Islet of Langerhans (tissue), 1 donor: ENCODE measurements around the gene IGF2R.

ENCODE experiments used
- FAIRE-seq: peaks from one replicate; lab custom pipeline; 2011; peaks lifted over from hg19 to GRCh38; lab: Jason Lieb, UNC

IGF2R gene

DNA sequence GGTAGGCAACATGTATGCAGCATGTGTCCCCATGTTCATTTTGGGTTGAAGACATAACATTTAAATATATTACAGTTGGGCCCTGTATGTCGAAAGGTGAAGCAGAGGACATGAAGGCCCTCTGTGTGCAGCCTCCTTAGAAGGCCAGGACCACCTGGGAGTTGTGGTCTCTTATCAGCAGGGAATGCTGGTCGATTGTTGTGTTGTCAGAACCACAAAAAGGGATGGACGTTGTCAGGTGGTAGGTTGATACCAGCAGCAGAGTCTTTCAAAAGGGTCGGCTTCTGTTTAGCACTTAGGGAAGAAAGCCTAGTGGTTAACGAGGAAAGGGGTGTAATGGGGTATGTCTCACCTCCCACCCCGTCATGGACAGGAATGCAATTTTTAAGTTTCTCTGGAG is 85.4 kb downstream of the IGF2R start:
- FAIRE-seq = no peak

DNA sequence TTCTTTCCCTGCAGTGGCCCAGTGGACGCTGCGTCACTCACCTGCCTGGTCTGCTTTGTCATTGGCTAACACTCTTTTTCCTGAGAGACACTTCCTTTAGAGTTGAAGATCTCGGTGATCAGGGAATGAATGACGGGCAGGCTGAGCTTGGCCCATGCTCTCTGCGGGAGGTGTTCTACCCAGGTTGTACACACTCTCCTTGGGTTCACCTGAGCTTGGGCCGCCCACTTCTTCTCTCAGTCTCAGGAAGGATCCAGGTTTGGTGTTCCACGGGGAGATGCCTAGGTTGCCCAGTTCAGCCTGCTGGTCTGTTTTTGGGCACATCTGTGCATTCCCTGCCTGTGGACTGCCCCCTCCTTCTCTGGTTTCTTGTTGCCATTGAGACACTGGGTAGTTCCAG is 86.0 kb downstream of the IGF2R start:
- no peak for FAIRE-seq

- no peak for FAIRE-seq
Measured at GRCh38 chr6:160055378-160055777, 86.5 kb downstream of the IGF2R start.

- no peak for FAIRE-seq
Measured at GRCh38 chr6:160055813-160056212, 86.9 kb downstream of the IGF2R start.

- no peak for FAIRE-seq
Measured at GRCh38 chr6:160057080-160057479, 88.2 kb downstream of the IGF2R start.

- FAIRE-seq = no peak
Measured at GRCh38 chr6:160058603-160059215, 89.8 kb downstream of the IGF2R start.

GRCh38 chr6:160060221-160060620 is 91.3 kb downstream of the IGF2R start:
- no peak for FAIRE-seq

DNA sequence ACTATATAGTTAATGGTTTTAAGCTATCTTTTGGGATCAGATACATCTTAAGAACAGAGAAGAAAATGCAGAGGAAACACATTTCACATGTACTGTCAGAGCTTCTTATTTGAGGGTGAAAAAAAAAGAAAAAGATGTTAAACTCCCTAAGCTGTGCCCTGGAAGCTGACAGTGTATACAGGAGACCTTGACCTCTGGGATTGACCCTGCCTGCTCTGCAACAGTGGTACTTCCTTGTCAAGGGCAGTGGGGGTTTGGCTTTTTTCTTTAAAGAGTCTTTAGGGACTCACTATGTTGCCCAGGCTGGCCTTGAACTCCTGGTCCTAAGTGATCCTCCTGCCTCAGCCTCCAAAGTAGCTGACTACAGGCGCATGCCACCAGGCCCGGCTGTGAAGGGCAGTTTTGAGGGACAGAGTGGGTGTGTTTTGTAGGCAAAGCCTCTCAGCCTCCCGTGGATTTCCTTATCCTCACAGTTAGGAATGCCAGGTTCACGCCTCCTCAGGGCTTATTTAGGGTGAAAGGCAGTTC is 92.1 kb downstream of the IGF2R start:
- FAIRE-seq = no peak

DNA sequence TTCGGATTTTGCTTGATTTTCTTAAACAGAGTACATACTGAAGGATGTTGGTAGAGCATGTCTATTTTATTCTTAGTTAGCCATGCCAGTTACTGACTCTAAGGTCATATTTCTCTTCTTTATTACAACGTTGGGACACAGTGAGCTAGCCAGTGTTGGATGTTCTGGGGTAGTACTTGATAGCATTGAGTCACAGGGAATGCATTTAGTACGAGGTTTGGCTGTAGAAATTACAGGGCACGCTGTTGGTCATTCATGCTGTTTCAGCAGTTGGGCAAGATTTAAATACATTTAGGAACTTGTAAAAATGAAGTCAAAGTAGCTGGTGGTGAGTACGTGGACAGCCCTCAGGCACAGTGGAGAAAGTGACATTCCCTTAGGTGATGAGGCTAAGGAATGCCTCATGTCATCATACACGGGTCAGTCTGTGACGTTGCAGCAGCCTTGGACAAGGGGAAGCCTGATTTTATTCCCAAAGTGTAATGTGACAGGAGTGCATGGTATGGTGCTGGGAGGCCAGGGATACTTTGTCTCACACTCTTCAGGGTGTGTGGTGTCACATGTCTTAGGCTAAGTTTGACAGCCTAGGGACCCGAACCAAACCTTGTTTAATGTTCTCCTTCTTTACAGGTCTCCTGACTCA is 95.0 kb downstream of the IGF2R start:
- FAIRE-seq = no peak

- no peak for FAIRE-seq
Measured at GRCh38 chr6:160065200-160065599, 96.3 kb downstream of the IGF2R start.

- no peak for FAIRE-seq
Measured at GRCh38 chr6:160067564-160067963, 98.7 kb downstream of the IGF2R start.

DNA sequence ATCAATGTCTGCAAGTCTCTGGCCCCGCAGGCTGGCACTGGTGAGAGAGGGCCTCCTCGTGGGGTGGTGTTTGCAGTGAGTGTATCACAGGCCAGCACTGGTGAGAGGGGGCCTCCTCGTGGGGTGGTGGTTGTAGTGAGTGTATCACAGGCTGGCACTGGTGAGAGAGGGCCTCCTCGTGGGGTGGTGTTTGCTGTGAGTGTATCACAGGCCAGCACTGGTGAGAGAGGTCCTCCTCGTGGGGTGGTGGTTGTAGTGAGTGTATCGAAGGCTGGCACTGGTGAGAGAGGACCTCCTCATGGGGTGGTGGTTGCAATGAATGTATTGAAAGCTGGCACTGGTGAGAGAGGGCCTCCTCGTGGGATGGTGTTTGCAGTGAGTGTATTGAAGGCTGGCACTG is 99.5 kb downstream of the IGF2R start:
- no peak for FAIRE-seq

GRCh38 chr6:160069050-160069454 is 100.2 kb downstream of the IGF2R start:
- FAIRE-seq = no peak

- no peak for FAIRE-seq
Measured at GRCh38 chr6:160069459-160069858, 100.6 kb downstream of the IGF2R start.

- no peak for FAIRE-seq
Measured at GRCh38 chr6:160070427-160070826, 101.5 kb downstream of the IGF2R start.

- FAIRE-seq = no peak
Measured at GRCh38 chr6:160070831-160071230, 101.9 kb downstream of the IGF2R start.

DNA sequence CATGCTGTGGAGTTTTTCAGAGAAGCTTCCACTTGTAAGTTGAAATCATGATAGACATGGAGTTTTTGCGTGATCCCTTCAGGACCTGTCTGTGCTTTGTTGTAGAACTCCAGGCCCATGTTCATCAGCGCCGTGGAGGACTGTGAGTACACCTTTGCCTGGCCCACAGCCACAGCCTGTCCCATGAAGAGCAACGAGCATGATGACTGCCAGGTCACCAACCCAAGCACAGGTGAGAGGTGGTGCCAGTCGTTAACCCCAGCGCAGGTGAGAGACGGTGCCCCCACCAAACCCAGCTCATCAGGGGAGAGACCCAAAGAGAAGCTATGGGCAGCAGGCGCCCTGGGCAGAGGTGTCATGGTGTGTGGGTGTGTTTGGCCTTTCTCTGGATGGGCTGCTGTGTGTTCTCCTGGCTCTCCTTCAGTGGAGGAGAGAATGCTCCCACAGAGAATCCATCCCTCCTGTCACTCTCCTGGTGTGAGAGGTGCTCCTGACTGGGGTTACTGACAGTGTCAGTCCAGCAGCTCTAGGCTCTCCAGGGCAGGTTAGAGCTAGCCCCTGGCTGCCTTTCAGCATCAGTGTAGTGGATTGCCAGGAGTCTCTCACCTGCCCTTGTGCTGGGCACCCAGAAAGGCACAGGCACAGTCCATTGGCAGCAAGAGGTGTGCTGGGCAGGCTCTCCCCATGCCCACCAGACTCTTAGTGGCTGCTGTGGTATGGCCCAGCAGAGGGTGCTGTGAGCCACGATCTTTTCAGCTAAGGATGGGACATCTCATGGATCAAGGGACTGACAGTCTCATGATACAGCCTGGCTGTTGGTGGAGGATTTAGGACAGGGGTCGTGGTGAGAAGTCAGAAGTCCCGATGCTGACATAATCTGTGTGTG is 103.2 kb downstream of the IGF2R start:
- FAIRE-seq = no peak

- no peak for FAIRE-seq
Measured at GRCh38 chr6:160073272-160073671, 104.4 kb downstream of the IGF2R start.

GRCh38 chr6:160076009-160076408 is 107.1 kb downstream of the IGF2R start:
- no peak for FAIRE-seq

DNA sequence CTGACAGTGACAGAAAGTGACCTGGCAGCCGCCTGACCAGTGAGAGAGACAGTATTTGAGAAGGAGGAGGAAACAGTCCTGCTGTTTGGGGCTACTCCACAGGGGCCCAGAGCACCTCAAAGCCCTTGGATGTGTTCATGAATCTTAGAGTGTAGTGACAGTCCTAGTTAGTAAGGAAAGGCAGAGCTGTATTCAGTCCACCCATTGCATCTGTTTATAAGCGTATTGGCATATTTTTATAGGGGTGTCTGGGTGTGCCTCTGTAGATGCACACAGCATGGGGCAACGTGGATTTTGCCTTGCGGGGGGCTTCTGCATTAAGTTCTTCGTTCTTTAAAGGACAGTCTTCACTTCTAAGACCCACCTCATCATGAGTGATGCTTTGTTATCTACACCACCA is 108.1 kb downstream of the IGF2R start:
- no peak for FAIRE-seq

GRCh38 chr6:160077526-160077925 is 108.6 kb downstream of the IGF2R start:
- no peak for FAIRE-seq

DNA sequence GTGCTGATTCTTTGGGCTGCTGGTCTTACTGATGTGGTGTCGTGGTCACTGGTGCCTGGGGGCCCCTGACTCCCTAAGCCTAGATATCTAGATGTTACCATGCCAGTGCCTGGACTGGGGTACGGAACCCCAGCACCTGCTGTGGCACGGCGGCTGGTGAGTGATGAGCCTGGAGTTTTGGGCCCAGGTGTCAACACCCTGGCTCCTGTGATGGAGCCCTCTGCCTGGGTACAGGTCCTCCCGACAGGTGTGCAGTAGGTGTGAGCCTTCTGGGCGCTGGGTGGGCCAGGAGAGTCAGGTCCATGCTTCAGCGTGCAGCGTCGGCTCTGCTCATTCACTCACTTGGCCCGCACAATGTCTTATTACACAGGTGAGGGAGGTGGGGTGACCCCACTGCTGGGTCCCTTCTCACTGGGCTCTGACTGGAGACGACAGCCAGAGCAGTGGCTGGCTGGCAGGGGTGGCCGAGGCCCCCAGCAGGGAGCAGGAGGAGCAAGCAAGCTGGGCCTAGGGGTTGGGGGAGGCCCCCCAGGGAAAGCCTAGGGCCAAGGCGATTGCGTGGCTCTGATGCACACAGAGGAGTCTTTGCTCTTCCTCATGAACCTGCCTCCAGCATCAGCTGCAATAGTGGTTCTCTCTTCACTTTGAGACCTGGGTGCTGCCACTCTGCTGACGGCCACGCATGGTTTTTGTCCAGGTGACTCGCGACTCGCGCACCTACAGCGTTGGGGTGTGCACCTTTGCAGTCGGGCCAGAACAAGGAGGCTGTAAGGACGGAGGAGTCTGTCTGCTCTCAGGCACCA is 110.2 kb downstream of the IGF2R start:
- no peak for FAIRE-seq
